ENCODE measurements around the gene KLRB1.

DNA sequence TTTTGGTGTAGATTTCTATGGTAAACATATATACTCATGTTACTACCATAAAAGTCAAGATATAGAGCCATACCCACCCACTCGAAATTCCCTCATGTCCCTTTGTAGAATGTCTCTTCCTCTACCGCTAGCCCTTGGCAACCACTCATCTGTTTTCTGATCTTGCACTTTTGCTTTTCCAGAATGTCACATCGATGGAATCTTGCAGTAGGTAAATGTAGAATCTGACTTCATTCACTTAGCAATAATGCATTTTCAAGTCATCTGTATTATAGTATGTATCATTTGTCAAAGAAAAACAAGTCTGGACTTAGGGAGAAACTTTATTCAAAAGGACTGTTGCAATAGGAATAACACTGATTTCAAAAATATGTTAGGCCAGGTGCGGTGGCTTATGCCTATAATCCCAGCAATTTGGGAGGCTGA, 42.4 kb upstream of the KLRB1 start:
- TF ChIP-seq, protein P1, sequence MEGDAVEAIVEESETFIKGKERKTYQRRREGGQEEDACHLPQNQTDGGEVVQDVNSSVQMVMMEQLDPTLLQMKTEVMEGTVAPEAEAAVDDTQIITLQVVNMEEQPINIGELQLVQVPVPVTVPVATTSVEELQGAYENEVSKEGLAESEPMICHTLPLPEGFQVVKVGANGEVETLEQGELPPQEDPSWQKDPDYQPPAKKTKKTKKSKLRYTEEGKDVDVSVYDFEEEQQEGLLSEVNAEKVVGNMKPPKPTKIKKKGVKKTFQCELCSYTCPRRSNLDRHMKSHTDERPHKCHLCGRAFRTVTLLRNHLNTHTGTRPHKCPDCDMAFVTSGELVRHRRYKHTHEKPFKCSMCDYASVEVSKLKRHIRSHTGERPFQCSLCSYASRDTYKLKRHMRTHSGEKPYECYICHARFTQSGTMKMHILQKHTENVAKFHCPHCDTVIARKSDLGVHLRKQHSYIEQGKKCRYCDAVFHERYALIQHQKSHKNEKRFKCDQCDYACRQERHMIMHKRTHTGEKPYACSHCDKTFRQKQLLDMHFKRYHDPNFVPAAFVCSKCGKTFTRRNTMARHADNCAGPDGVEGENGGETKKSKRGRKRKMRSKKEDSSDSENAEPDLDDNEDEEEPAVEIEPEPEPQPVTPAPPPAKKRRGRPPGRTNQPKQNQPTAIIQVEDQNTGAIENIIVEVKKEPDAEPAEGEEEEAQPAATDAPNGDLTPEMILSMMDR (IDR thresholded peaks at IDR 0.05; ENCODE audit: low read length), result no peak
- TF ChIP-seq EZH2 (IDR thresholded peaks at IDR 0.05; ENCODE audit: borderline replicate concordance, low read length), result no peak
